GM19328 (cell line): ENCODE data around the gene PRPF38B.

Experiments
- ATAC-seq: cut with Tn5 transposase; IDR thresholded peaks from one replicate; pipeline ENCODE4 v1.9.1; 2021; ENCODE audit warnings: mild to moderate bottlenecking, moderate library complexity; ENCODE audit not compliant: unreplicated experiment

The PRPF38B gene

DNA sequence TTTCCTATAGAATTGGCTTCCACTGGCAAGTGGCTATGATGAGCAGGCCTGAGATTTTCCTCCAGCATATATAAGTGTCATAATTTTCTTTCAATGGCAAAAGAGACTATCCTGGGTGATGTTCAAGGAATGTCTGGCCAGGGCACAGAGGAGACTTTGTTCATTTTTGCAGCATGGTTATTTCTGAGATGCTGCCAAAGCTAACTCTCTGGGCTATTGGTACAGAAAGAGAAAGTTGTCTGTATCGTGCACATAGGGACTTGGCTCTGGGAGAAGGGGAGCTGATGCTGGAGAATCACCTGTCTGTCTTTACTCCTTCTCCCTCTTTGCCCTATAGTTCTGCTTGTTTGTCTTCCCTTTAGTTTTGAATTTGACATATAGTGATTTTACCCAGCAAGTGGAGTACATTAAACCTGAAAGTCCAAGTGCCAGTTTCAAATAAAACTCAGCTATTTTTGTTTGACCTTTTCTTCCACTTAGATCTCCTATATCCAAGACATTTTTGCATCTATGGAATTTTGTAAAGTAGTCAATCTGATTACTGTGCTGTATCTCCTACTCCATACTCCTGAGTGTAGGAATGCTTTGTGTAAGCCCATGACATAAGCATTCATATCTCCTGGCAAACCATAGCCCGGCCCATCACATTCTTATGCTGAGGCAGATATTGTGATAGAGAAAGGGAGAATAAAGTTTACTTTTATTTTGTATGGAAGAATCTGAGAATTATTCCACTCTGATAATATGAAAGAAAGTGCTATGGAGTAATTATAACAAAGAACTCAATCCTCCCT is 24.5 kb downstream of the PRPF38B start:
- no peak for ATAC-seq

DNA sequence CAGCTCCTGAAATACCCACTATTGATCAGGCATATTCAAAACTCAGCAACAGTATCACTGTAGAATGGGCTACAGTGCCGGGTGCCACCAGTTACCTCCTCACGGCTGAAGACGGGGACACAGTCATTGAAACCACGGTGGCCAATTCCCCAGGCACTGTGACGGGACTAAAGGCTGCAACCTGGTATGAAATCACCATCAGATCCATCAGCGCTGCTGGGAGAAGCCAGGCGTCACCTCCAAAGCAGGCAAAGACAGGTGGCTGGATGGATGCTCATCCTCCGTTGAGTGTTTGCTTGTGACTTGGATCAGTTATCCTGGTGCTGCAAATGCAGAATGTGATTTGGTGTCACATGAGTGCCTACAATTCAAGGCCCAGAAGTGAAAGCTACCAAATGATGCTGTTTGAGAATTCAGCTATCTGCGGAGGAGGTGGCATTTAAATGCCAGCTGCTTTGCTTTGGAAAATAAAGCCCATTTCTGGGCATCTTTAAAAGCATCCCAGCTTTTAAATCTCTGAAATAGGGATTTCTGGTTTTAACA is 25.7 kb downstream of the PRPF38B start:
- ATAC-seq: no peak

DNA sequence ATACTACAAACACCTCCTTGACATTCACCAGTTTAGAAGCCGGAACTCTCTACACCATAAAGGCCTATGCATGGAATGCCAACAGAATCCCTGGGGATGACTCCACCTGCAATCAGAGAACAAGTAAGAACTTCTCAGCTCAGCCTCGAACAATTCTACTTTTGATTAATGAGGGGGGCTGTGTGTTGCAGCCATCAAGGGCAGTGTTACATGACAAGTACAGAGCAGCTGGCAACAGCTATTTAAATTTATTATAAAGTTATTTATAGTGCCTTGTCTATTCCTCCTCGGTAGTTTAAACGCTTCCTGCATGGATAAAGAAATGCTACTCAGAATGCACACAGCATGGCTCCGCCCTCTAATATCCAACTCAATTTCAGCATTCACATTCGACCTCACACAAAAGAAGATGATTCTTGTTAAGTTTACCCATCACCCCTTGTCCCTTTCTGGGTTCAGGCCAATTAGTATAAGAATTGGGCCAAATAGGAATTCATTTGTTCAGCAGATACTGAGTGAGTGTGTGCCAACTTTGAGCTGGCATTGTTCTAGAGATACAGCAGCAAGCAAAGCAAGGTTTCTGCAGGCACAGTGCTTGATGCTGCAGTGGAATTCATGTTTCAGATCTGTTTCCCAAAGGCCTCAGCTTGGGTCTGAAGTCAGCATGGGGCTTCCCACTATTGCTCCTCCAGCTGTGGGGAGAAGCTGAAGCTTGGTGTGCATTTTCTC is 27.0 kb downstream of the PRPF38B start:
- ATAC-seq: no peak

DNA sequence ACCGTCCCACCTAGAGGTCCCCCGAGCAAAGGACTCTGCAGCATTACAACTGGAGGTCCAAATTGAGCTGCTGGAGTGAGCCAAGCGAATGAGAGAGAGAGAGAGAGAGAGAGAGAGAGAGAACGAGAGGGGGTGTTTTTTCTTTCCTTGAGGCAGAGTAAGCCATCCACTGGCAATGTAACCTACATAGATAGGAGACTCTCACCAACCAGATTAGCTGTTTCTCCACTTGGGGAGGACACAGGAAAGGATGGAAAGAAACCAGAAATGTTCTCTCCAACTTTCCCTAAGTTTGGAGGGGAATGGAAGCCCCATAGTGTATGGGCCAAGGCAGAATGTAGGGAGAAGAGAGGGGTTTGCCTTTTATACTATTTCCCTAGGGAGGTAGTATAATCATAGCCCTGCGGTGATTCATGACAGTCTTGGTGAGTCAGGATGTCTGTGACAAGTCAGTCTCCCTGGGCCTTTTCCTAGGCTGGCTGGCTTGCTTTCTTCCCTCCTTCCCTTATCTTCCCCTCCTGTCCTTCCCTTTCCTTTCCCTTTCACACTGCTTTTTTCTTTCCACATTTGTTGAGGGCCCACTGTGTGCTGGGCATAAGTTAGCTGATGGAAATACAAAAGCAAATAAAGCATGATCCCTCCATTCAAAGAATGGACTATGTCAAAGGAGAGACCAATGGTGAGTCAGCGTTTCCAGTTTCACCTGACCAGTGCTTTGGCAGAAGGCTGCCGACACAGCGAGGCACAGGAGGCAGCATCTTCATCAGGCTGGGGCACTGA is 27.7 kb downstream of the PRPF38B start:
- no peak for ATAC-seq

DNA sequence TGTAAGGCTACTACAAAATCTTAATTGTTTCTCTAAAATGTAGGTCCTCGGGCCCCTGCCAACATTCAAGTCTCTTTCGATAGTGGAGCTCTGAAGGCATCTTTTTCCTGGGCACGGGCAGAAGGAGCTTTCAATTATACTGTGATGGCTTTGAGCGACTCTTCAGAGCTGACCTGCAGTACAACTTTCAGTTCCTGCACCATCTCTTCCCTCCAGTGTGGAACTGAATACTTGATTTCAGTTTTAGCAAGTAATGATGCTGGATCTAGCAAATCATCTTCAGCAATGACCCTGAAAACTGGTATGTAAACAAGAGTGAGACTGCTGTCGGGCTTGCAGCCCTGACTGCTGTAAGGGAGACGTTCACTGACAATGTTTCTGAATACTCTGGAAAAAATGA is 30.2 kb downstream of the PRPF38B start:
- ATAC-seq: no peak

DNA sequence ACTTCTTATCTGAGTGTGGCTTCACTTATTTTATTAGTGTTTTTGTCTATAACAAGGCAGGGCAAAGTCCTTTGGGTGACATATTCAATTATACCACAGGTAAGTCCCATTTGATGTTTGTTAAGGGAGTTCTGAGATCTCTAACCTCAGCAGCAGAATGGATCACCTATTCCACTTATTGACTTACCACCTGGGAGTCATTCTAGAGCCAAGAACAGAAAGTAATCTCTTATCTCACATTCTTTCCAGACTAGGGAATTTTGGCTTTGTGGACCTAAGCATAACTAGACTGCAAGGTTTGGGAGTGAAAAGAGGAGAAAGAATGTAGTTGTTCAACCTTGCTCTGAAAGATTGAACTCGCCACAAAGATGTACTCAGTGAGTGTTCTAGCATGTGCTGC is 33.8 kb downstream of the PRPF38B start:
- ATAC-seq: no peak

DNA sequence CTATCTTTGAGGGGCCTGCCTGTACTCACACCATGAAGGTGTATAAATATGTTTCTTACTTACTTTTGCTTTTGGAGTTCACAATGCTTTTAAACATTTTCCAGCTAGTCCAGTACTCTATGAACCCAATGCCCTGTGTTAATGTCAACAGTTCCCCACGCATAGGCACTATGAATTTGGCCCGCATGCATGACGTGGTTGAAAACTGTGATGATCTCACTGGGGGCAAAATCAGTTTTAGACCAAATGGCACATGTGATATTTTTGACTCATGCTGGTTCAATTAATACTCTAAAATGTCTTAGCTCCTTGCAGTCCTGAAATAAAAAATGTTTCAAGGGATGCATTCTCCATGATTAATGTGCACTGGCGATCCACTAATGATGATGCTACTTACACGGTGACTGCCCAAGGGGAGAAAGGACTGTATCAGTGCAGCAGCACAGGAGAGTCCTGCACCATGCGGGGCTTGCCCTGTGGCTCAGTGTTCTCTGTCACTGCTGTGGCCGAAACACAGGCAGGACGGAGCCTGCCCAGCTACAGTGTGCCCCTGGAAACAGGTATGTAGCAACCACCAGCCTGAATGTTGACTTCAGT is 36.3 kb downstream of the PRPF38B start:
- ATAC-seq: no peak

DNA sequence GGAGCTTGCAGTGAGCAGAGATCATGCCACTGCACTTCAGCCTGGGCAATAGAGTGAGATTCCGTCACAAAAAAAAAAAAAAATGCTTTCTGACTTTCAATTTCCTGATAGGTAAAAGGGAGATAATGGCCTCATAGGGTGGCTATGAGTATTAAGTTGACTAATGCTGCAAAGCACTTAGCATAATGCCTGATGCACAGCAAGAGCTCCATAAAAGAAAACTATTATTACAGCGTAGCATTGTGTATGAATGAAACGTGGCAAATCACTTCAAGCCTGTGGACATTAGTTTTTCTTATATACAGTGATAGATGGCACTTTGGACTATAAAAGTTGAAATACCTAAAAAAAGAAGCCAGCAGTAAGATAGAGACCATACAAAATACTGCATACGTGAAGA is 37.4 kb downstream of the PRPF38B start:
- no peak for ATAC-seq

DNA sequence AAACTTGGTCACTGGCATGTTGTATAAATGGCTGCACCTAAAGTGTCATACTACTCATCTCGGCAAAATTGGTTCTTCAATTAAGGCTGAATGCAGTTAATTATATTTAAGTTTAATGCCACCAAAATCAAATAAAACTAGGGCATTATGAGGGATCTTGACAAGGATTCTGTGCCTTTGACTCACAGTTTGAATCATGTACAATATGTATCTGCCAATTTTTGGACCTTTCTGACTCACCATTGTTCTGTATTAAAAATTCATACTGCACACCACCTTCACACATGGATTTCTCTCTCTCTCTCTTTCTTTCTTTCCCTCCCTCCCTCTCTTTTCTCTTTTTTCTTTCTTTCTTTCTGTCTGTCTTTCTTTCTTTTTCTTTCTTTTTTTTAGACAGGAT is 40.3 kb downstream of the PRPF38B start:
- no peak for ATAC-seq

DNA sequence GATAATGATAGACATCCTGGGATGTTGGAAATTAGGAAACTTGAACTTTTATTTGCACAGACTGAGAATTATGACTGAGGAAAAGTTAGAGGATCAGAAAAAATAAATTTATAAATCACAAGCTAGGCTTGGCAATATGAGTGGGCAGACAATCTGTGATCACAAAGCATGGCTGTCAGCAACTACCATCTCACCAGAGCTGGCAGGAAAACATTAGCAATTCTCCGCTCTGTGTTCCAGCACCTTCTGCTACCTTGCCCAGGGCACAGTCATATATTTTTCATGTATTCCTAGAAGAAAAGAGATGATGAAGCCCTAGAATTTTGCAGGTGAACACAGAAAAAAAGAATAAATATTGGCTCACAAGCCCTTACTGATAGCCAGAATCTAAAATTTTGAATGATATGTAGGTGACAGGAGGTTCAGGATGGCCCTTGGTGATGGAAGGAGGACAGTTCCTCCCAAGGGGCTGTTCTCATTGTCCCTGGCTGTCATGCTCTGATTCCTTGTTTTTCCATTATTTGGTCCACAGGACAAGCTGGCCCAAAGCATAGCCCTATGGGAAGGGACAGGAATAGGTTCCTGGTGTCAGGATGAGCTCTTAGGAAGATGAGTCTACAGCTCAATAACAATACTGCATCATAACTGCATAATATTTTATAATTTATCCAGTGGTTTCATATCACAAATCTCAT is 42.2 kb downstream of the PRPF38B start:
- ATAC-seq: no peak

DNA sequence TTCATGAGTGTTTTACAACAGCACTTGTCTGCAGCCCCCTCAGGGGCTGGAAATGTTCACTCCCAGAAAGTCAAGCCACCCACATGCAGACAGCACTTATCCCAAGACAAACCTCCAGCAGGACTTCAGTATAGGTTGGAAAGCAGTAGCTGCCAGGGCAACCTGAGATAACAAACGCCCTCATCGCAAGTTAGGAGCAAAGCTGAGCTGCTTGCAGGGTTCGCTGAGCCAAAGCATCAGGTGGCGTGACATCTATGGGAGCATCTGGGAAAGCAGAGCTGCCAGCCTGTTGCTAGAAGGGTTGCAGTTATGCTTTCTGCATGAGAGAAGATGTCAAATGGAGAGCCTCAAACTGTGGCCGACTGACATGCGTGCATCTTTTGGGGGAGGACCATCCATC is 50.1 kb downstream of the PRPF38B start:
- no peak for ATAC-seq

DNA sequence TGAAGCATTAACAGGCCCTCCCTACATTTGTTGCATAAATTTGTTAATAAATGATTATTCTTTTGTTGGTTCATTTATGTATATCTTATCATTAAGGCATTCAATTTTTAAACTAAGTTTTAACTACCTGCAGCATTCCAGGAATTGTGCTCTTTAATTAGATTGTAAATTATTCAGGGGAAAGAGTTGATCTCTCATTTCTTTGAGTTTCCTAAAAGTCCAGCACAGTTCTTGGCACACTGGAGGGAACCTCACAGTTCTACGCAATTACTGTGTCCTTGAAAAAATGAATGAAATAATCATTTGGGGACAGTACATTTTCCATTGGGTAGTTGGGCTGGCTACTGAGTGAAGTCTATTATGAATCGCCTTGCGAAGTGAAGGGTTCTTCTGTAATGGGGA is 53.9 kb downstream of the PRPF38B start:
- ATAC-seq: no peak

DNA sequence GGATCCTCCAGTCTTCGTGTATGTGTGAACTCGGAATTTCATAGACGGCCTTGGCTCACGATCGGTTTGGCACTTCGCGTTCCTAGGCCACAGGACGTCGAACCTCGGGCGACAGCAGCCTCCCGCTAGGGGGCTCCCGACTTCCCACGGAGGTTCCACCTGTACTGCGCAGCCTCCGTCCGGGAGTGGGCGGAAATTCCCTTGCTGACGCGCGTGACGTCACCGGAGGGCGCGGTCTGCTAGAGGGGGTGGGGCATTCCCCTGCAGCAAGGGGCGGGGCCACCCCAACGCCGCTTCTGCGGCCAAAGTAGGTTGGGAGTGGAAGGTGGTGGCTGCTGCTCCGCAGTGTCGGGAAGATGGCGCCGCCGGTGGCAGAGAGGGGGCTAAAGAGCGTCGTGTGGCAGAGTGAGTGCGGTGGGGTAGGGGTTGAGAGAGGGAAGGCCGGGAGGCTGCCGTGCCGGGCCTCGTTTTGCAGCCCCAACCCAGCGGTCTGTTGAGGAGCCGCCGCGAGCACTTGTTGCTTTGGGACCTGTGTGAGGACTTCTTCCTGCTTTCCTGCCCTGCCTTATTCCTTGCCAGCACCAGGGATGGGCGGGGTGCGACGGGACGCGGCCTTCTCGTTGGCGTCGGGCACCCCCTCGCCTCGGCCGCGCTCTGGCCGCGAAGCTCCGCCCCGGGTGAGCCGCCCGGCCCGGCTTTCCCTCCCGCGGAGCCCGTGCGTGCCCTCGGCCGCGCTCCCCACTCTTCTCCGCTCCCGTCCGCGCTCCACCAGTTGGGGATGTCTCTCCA is 54.5 kb downstream of the PRPF38B start, which contains the start of gene STXBP3:
STXBP3 (plus strand) TSS at position 293 of the 789 bp plus-strand sequence; CDS start at position 357, 64 bp downstream.
- ATAC-seq: peak; percentile 87

DNA sequence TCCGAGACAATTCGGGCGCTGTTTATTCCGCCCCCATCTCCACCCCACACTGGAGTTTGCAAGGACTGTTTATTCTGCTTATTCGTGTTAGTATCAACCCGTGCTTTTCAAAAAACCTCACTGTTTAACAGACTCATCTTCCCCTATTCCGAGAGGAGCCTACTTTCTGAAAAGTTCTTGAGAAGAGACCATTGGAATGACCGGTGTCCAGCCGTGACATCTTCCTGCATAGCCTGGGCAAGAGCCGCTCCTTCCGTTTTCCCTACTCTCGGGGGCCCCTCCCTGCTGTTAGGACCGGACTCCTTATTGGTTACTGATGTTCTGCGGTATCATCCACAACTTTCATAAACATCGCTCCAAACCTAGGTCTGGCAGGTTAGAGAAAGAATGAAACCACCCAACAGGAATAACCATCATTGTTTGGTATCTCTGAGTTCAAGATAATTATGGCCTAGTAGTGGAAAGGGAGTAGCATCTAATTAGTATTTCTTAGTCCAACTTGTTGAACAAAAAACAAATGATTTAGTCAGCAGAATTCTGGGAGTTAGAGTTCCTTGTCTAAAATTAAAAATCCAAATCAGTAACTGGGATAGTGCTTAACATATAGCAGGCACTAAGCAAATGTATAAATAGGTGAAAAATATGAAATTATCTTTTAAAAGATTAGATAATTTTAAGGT is 55.2 kb downstream of the PRPF38B start:
- ATAC-seq: peak; percentile 17

DNA sequence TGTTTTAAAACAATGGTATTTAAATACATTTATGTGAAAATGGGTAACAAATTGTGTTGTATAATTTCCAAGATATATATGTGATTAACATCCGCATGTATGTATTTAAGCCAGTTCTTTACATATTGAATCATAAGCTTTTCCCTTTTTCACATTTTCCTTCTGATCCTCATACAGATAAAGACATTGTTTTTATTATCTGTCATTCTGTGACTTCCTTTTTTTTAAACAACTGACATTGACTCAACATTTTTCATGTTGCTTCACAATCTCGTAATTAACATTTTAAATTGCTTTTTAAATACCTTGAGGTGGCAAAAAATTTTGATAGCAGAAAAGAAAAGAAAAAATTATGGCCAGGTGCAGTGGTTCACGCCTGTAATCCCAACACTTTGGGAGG is 55.8 kb downstream of the PRPF38B start:
- ATAC-seq: no peak

DNA sequence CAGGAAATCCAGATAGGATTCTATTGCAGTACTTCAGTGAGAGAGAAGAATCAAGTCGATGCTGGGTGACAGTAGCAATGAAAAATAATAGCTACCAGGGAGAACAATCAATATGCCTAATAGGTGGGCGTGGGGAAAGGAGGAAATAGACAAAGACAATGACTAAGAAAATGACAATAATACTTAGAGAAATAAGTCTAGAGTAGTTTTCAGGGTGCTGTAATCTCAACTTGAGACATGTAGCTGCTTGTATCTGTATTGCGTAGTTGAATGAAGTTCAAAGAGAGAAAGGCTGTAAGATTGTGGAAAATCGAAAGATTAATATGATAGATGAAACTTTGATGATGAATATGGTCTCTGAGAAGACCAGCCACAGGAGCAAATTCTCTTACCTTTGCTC is 57.0 kb downstream of the PRPF38B start:
- no peak for ATAC-seq

DNA sequence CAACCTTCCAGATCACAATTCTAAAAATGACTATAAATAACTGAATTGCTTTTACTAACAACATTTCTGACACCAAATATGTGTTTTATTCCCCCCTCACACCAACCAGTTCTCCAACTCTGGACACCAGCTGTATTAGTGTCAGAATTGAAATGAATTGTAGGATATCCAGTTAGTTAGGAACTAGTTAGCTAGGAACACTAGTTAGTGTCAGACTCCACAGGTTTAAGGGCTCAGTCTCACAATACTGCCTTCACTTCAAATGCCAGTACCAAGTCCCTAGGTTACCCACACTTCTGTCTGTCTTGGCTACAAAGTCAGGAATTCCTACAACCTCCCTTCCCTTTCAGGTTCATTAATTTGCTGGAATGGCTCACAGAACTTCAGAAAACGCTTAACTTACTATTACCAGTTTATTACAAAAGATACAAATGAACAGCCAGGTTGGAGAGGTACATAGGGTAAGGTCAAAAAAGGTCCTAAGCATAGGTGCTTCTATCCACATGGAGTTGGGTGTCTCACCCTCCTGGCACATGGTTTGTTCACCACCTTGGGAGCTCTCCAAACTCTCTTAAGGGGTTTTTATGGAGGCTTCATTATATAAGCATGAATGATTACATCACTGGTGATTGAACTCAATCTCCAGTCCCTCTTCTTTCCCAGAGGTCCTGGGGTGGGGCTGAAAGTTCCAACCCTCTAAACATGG is 58.5 kb downstream of the PRPF38B start:
- ATAC-seq: no peak
